NOMO-1 treated with DMSO at 0.1 percent for 48 hours (cell line): Measurements from ENCODE around the gene TMEM37.
A peak's percentile ranks its signal among the peaks of the same experiment; 100 is the strongest.

Experiments
- DNase-seq: peaks from one replicate; lab custom pipeline; 2025; ENCODE audit not compliant: unreplicated experiment; lab: John Stamatoyannopoulos, UW

The TMEM37 gene

GRCh38 chr2:119451336-119452050 is 19.8 kb downstream of the TMEM37 start:
- DNase-seq, result no peak

- no peak for DNase-seq
Measured at GRCh38 chr2:119453972-119454593, 22.4 kb downstream of the TMEM37 start.

GRCh38 chr2:119455066-119455718 is 23.5 kb downstream of the TMEM37 start:
- no peak for DNase-seq

GRCh38 chr2:119460076-119460475 is 28.4 kb downstream of the TMEM37 start:
- no peak for DNase-seq

- DNase-seq, result no peak
Measured at GRCh38 chr2:119461811-119462210, 30.2 kb downstream of the TMEM37 start.

GRCh38 chr2:119462574-119462973 is 30.9 kb downstream of the TMEM37 start:
- DNase-seq, result no peak

- peak; percentile 48 for DNase-seq
Measured at GRCh38 chr2:119463136-119463535, 31.5 kb downstream of the TMEM37 start.

GRCh38 chr2:119463990-119464389 is 32.3 kb downstream of the TMEM37 start:
- DNase-seq, result no peak

- no peak for DNase-seq
Measured at GRCh38 chr2:119464981-119465380, 33.3 kb downstream of the TMEM37 start.

GRCh38 chr2:119465687-119466086 is 34.0 kb downstream of the TMEM37 start:
- no peak for DNase-seq

- no peak for DNase-seq
Measured at GRCh38 chr2:119466373-119466772, 34.7 kb downstream of the TMEM37 start.

- no peak for DNase-seq
Measured at GRCh38 chr2:119468154-119468955, 36.7 kb downstream of the TMEM37 start.

GRCh38 chr2:119469131-119469530 is 37.5 kb downstream of the TMEM37 start:
- DNase-seq, result no peak

- DNase-seq, result no peak
Measured at GRCh38 chr2:119469661-119470297, 38.1 kb downstream of the TMEM37 start.

- DNase-seq, result no peak
Measured at GRCh38 chr2:119472749-119473148, 41.1 kb downstream of the TMEM37 start.

- no peak for DNase-seq
Measured at GRCh38 chr2:119473621-119474370, 42.1 kb downstream of the TMEM37 start.

- no peak for DNase-seq
Measured at GRCh38 chr2:119474371-119475224, 42.9 kb downstream of the TMEM37 start.

- no peak for DNase-seq
Measured at GRCh38 chr2:119475225-119475856, 43.7 kb downstream of the TMEM37 start.

GRCh38 chr2:119475857-119476244 is 44.2 kb downstream of the TMEM37 start:
- DNase-seq, result no peak
